ENCODE results near the gene WEE2.

- TF ChIP-seq SMC3 (conservative IDR thresholded peaks at IDR 0.05; ENCODE audit: poor library complexity) (no peak), REST (IDR thresholded peaks at IDR 0.05; ENCODE audit: borderline replicate concordance) (no peak), POLR2AphosphoS5 (IDR thresholded peaks at IDR 0.05) (no peak), EP300 (conservative IDR thresholded peaks at IDR 0.05; ENCODE audit: poor library complexity, severe bottlenecking) (no peak), RAD21 (conservative IDR thresholded peaks at IDR 0.05) (no peak), TAF1 (IDR thresholded peaks at IDR 0.05; ENCODE audit: low read depth) (no peak), EZH2 (IDR thresholded peaks at IDR 0.05; ENCODE audit: borderline replicate concordance, insufficient read depth, low read length, poor library complexity, severe bottlenecking) (no peak)
- TF ChIP-seq, protein P1, sequence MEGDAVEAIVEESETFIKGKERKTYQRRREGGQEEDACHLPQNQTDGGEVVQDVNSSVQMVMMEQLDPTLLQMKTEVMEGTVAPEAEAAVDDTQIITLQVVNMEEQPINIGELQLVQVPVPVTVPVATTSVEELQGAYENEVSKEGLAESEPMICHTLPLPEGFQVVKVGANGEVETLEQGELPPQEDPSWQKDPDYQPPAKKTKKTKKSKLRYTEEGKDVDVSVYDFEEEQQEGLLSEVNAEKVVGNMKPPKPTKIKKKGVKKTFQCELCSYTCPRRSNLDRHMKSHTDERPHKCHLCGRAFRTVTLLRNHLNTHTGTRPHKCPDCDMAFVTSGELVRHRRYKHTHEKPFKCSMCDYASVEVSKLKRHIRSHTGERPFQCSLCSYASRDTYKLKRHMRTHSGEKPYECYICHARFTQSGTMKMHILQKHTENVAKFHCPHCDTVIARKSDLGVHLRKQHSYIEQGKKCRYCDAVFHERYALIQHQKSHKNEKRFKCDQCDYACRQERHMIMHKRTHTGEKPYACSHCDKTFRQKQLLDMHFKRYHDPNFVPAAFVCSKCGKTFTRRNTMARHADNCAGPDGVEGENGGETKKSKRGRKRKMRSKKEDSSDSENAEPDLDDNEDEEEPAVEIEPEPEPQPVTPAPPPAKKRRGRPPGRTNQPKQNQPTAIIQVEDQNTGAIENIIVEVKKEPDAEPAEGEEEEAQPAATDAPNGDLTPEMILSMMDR (IDR thresholded peaks at IDR 0.05; ENCODE audit: poor library complexity, severe bottlenecking): no peak
Observed at GRCh38 chr7:141763797-141764196, 55.6 kb downstream of the WEE2 start, which contains the start of gene TAS2R3.
